CD4-positive, CD25-positive, alpha-beta regulatory T cell (primary cell): Measurements from ENCODE around the gene MSLN. TPM values are rescaled to one million over a fixed set of nuclear protein-coding genes. Genes with fewer than 3 reads are reported as not detected.
"Not testable (repeated sequence)": the region's sequence is repeated elsewhere in the genome, so short reads cannot be mapped to it uniquely, and the experiment has no call there.

Experiments used
- ATAC-seq, 2 donors: fragments of 150-1000 bp; cut with Tn5 transposase; one replicate each; pipeline ENCODE4 v1.10.0; 2021; ENCODE audit warnings: low read depth in 2 of 2, moderate number of reproducible peaks in 2 of 2, moderate library complexity in 1 of 2
- DNase-seq, 3 donors: peaks; one replicate each; pipeline versions ENCODE4 v3.0.0 to v3.0.0-alpha.2; 2012 to 2022; ENCODE audit warnings: mixed read lengths in 1 of 3
- H3K27ac ChIP-seq: one replicate; pipeline ENCODE4 v1.7.0; 2013; ENCODE audit warnings: mild to moderate bottlenecking, low read length; ENCODE audit not compliant: insufficient read depth, poor library complexity, severe bottlenecking
- H3K27me3 ChIP-seq: one replicate; pipeline ENCODE4 v1.7.0; 2013; ENCODE audit warnings: low read length; ENCODE audit not compliant: control insufficient read depth, insufficient read depth
- H3K36me3 ChIP-seq: one replicate; pipeline ENCODE4 v1.7.0; 2013; ENCODE audit warnings: mild to moderate bottlenecking, low read length, moderate library complexity; ENCODE audit not compliant: control insufficient read depth, insufficient read depth
- H3K4me1 ChIP-seq: 2 replicates; pipeline ENCODE4 v1.7.0; 2013; ENCODE audit warnings: mild to moderate bottlenecking, low read length; ENCODE audit not compliant: insufficient read depth, control insufficient read depth, poor library complexity, severe bottlenecking
- H3K4me3 ChIP-seq: one replicate; pipeline ENCODE4 v1.7.0; 2013; ENCODE audit warnings: low read depth, mild to moderate bottlenecking, low read length, moderate library complexity
- H3K9me3 ChIP-seq, 2 experiments: 1 replicate in 1 of 2; 2 replicates in 1 of 2; pipeline ENCODE4 v1.7.0; 2013; ENCODE audit warnings: low read length in 2 of 2, mild to moderate bottlenecking in 1 of 2, moderate library complexity in 1 of 2; ENCODE audit not compliant: control insufficient read depth in 2 of 2
- H3K27ac Mint-ChIP-seq, 3 donors: one replicate each; pipeline ENCODE4 v1.8.0; 2020 to 2022; ENCODE audit warnings: mild to moderate bottlenecking in 3 of 3, mixed read lengths in 3 of 3, moderate library complexity in 2 of 3
- H3K27me3 Mint-ChIP-seq: one replicate; pipeline ENCODE4 v1.8.0; 2022; ENCODE audit warnings: mild to moderate bottlenecking, mixed read lengths
- H3K36me3 Mint-ChIP-seq: one replicate; pipeline ENCODE4 v1.8.0; 2020; ENCODE audit warnings: mixed read lengths
- H3K4me1 Mint-ChIP-seq, 4 donors: one replicate each; pipeline ENCODE4 v1.8.0; 2020 to 2022; ENCODE audit warnings: mixed read lengths in 4 of 4, mild to moderate bottlenecking in 1 of 4
- H3K4me3 Mint-ChIP-seq, 4 donors: one replicate each; pipeline ENCODE4 v1.8.0; 2020 to 2022; ENCODE audit warnings: mild to moderate bottlenecking in 4 of 4, mixed read lengths in 4 of 4, moderate library complexity in 3 of 4
- H3K9me3 Mint-ChIP-seq, 7 donors: one replicate each; pipeline ENCODE4 v1.8.0; 2020 to 2022; ENCODE audit warnings: mixed read lengths in 7 of 7, mild to moderate bottlenecking in 3 of 7, moderate library complexity in 2 of 7
- polyA plus RNA-seq, 4 donors: library from polyadenylated mRNA; unstranded; fragments of 300-500 nt; fragmentation: Illumina TruSeq; gene quantifications; one replicate each; pipeline ENCODE4 v1.2.3, GENCODE V29; 2021
- total RNA-seq: library from RNA; stranded (reverse); gene quantifications from one replicate; pipeline ENCODE4 v1.2.3, GENCODE V29; 2022

The MSLN gene
- total and polyA plus RNA-seq, 5 donors from 2014 or later = not detected

- peak within 1 kb of the TSS; percentile 53 for H3K4me3 ChIP-seq
- H3K27me3 ChIP-seq = no peaks in the 10 kb centered on the region
- H3K27ac Mint-ChIP-seq = peak within 1 kb of the TSS in 2 of 3 donors; percentile 43 to 67
- H3K27ac ChIP-seq = peak within 1 kb of the TSS; percentile 77
- peak within 1 kb of the TSS; percentile 80 to 92 (median 84) for H3K4me3 Mint-ChIP-seq
- DNase-seq (peak; percentile 85 to 91 (median 91)), ATAC-seq (peak; percentile 87)
- H3K9me3 Mint-ChIP-seq = peaks cover 0 to 2% (median 0%) of the 10 kb centered on the region in 7 donors
- peaks cover 4% of the 10 kb centered on the region for H3K36me3 Mint-ChIP-seq
- peaks cover 0 to 19% (median 0%) of the 10 kb centered on the region in 4 donors for H3K4me1 Mint-ChIP-seq
- H3K4me1 ChIP-seq = peaks cover 16% of the 10 kb centered on the region
- no peaks in the 10 kb centered on the region for H3K9me3 ChIP-seq
- H3K36me3 ChIP-seq = peaks cover 7% of the 10 kb centered on the region
- no peaks in the 10 kb centered on the region for H3K27me3 Mint-ChIP-seq
Observed at GRCh38 chr16:740764-741505, 19.6 kb upstream of the MSLN start, which contains the start of gene CIAO3. TSS of gene CIAO3 (minus strand) at chr16:740997. CDS start at chr16:740985, 12 bp downstream.

- Mint-ChIP-seq H3K36me3 (no peaks in the 10 kb centered on the region), H3K4me3 (peak overlapping the region; percentile 72 to 84 (median 80)), H3K27ac (peak overlapping the region in 1 of 3 donors; percentile 43), H3K9me3 (peaks cover 0 to 2% (median 0%) of the 10 kb centered on the region in 7 donors), H3K4me1 (peaks cover 0 to 17% (median 0%) of the 10 kb centered on the region in 4 donors), H3K27me3 (no peaks in the 10 kb centered on the region)
- H3K27me3 ChIP-seq = no peaks in the 10 kb centered on the region
- H3K9me3 ChIP-seq = no peaks in the 10 kb centered on the region
- DNase-seq (no peak), ATAC-seq (no peak)
- peaks cover 6% of the 10 kb centered on the region for H3K36me3 ChIP-seq
- peaks cover 16% of the 10 kb centered on the region for H3K4me1 ChIP-seq
- H3K4me3 ChIP-seq = no peak overlapping the region
- H3K27ac ChIP-seq = no peak overlapping the region
Observed at GRCh38 chr16:741986-742629, 18.4 kb upstream of the MSLN start.

- H3K4me1 Mint-ChIP-seq = peaks cover 0 to 13% (median 0%) of the 10 kb centered on the region in 4 donors
- H3K4me3 Mint-ChIP-seq = peak overlapping the region in 1 of 4 donors; percentile 61
- peaks cover 16% of the 10 kb centered on the region for H3K4me1 ChIP-seq
- H3K9me3 Mint-ChIP-seq, H3K27ac ChIP-seq, H3K36me3 Mint-ChIP-seq, H3K27me3 ChIP-seq, H3K36me3 ChIP-seq, H3K27me3 Mint-ChIP-seq, DNase-seq, ATAC-seq, H3K27ac Mint-ChIP-seq, H3K4me3 ChIP-seq, H3K9me3 ChIP-seq: not testable (repeated sequence)
Observed at GRCh38 chr16:742894-743293, 17.6 kb upstream of the MSLN start.

DNA sequence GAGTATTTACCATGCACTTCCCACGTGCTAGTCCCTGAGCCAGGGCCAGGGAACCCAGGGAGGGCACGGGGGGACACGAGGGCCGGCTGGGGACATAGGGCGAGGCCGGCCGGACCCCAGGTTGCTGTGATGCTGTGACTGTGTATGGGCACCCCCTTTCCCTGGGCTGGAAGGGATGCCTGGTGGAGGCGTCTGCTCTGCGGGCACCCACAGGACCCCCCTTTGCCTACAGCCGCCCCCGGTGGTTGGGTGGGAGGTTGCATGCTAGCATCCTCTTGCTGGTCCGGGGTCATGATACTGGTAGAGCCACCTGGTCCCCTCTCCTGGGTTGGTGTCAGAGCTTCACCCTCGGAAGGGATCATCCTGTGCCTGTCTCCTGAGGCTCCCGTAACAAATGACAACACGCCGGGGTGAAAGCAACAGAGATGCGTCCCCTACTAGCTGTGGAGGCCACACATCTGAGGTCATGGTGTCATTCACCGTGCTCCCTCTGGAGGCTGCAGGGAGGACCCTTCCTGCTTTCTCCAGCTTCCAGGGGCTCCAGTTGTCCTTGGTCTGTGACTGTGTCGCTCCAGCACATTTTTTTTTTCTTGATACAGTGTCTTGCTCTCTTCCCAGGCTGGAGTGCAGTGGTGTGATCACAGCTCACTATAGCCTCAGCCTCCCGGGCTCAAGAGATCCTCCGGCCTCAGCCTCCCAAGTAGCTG is 16.6 kb upstream of the MSLN start:
- Histone ChIP-seq H3K9me3 (no peaks in the 10 kb centered on the region), H3K36me3 (no peaks in the 10 kb centered on the region), H3K4me1 (peaks cover 16% of the 10 kb centered on the region), H3K4me3 (no peak overlapping the region), H3K27ac (no peak overlapping the region), H3K27me3 (no peaks in the 10 kb centered on the region)
- no peaks in the 10 kb centered on the region for H3K27me3 Mint-ChIP-seq
- H3K36me3 Mint-ChIP-seq = no peaks in the 10 kb centered on the region
- H3K4me1 Mint-ChIP-seq = peaks cover 0 to 11% (median 0%) of the 10 kb centered on the region in 4 donors
- no peak for DNase-seq
- H3K4me3 Mint-ChIP-seq = no peak overlapping the region
- ATAC-seq = no peak
- H3K27ac Mint-ChIP-seq = no peak overlapping the region
- H3K9me3 Mint-ChIP-seq = peaks cover 0 to 2% (median 0%) of the 10 kb centered on the region in 7 donors

- Histone ChIP-seq H3K9me3 (no peaks in the 10 kb centered on the region), H3K4me1 (peaks cover 5% of the 10 kb centered on the region), H3K27me3 (no peaks in the 10 kb centered on the region), H3K27ac (no peak overlapping the region), H3K36me3 (no peaks in the 10 kb centered on the region), H3K4me3 (no peak overlapping the region)
- Mint-ChIP-seq H3K27ac (no peak overlapping the region), H3K4me1 (peaks cover 0 to 3% (median 0%) of the 10 kb centered on the region in 4 donors), H3K27me3 (no peaks in the 10 kb centered on the region), H3K4me3 (no peak overlapping the region), H3K36me3 (no peaks in the 10 kb centered on the region), H3K9me3 (peaks cover 0 to 2% (median 0%) of the 10 kb centered on the region in 7 donors)
- DNase-seq (no peak), ATAC-seq (no peak)
Observed at GRCh38 chr16:745739-746138, 14.8 kb upstream of the MSLN start.

DNA sequence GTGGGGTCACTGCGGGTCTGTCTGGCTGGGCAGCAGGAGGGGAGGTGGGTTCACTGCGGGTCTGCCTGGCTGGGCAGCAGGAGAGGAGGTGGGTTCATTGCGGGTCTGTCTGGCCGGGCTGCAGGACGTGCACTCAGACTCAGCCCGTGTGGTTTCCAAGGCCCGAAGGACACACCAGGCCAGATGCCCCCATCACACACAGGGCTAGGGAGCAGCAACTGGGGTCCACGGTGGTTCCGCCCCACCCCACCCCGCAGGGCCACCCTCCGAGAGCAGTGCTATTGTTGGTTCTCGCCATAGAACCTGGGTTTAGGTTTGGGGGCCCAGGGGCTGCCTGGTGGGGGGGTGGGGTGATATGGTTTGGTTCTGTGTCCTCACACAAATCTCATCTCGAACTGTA is 13.9 kb upstream of the MSLN start:
- H3K27ac ChIP-seq = no peak overlapping the region
- DNase-seq (no peak), ATAC-seq (no peak)
- H3K9me3 Mint-ChIP-seq = peaks cover 0 to 2% (median 0%) of the 10 kb centered on the region in 7 donors
- no peaks in the 10 kb centered on the region for H3K4me1 Mint-ChIP-seq
- H3K4me3 ChIP-seq = no peak overlapping the region
- H3K27me3 Mint-ChIP-seq = no peaks in the 10 kb centered on the region
- H3K27ac Mint-ChIP-seq = no peak overlapping the region
- H3K27me3 ChIP-seq = no peaks in the 10 kb centered on the region
- no peak overlapping the region for H3K4me3 Mint-ChIP-seq
- no peaks in the 10 kb centered on the region for H3K4me1 ChIP-seq
- no peaks in the 10 kb centered on the region for H3K9me3 ChIP-seq
- H3K36me3 ChIP-seq = no peaks in the 10 kb centered on the region
- no peaks in the 10 kb centered on the region for H3K36me3 Mint-ChIP-seq

- Mint-ChIP-seq H3K9me3 (peaks cover 0 to 2% (median 0%) of the 10 kb centered on the region in 7 donors), H3K36me3 (no peaks in the 10 kb centered on the region), H3K4me3 (no peak overlapping the region), H3K27me3 (no peaks in the 10 kb centered on the region), H3K4me1 (no peaks in the 10 kb centered on the region), H3K27ac (no peak overlapping the region)
- no peak for DNase-seq
- Histone ChIP-seq H3K27ac (no peak overlapping the region), H3K9me3 (no peaks in the 10 kb centered on the region), H3K4me3 (no peak overlapping the region), H3K4me1 (no peaks in the 10 kb centered on the region), H3K36me3 (no peaks in the 10 kb centered on the region), H3K27me3 (no peaks in the 10 kb centered on the region)
- no peak for ATAC-seq
Observed at GRCh38 chr16:747978-748746, 12.4 kb upstream of the MSLN start.
